GM23248 (cell line): ENCODE measurements around the gene MGAT2.

Experiments used
- EZH2 ChIP-seq: fragments of 200-600 bp; sonication (generic); IDR thresholded peaks from 2 replicates; pipeline ENCODE4 v1.6.1; 2018; ENCODE audit warnings: antibody characterized with exemption, mild to moderate bottlenecking; ENCODE audit not compliant: insufficient read depth, poor library complexity, severe bottlenecking
- EZH2phosphoT487 ChIP-seq: fragments of 200-600 bp; sonication (generic); IDR thresholded peaks from 2 replicates; pipeline ENCODE4 v1.6.1; 2018; ENCODE audit warnings: antibody characterized with exemption, moderate library complexity, mild to moderate bottlenecking, low read depth; ENCODE audit not compliant: insufficient read depth

- no peak for TF ChIP-seq EZH2
- TF ChIP-seq EZH2phosphoT487 = no peak
These were observed 38.3 kb upstream of the MGAT2 start for GRCh38 chr14:49582113-49582977.
